Activated naive CD4-positive, alpha-beta T cell treated with anti-CD3 and anti-CD28 coated beads, Interleukin-2, amount 10 ng/mL, durations not matched to agents 7 days and 5 days (primary cell): Measurements from ENCODE around the gene PYM1.
"Not testable (repeated sequence)": the region's sequence is repeated elsewhere in the genome, so short reads cannot be mapped to it uniquely, and the experiment has no call there.

Source experiments
- CTCF ChIA-PET: fragments of 350-600 bp; sonication (Branson Sonifier 250); formaldehyde crosslinking; loops from one replicate; lab custom pipeline; 2021; ENCODE audit warnings: antibody characterized with exemption; lab: Charles Lee
- DNase-seq: peaks from one replicate; pipeline ENCODE4 v3.0.0-alpha.2; 2020
- H3K27ac Mint-ChIP-seq: one replicate; pipeline ENCODE4 v1.8.0; 2021; ENCODE audit warnings: mild to moderate bottlenecking, moderate library complexity, mixed read lengths
- H3K27me3 Mint-ChIP-seq: one replicate; pipeline ENCODE4 v1.8.0; 2021; ENCODE audit warnings: mild to moderate bottlenecking, mixed read lengths
- H3K36me3 Mint-ChIP-seq: one replicate; pipeline ENCODE4 v1.8.0; 2021; ENCODE audit warnings: mixed read lengths
- H3K4me1 Mint-ChIP-seq: one replicate; pipeline ENCODE4 v1.8.0; 2021; ENCODE audit warnings: mixed read lengths
- H3K4me3 Mint-ChIP-seq: one replicate; pipeline ENCODE4 v1.8.0; 2021; ENCODE audit warnings: mild to moderate bottlenecking, moderate library complexity, mixed read lengths
- H3K9me3 Mint-ChIP-seq: one replicate; pipeline ENCODE4 v1.8.0; 2021; ENCODE audit warnings: mixed read lengths

PYM1 gene

GRCh38 chr12:55865327-55865726 lies 62.4 kb downstream of the PYM1 start:
- CTCF ChIA-PET: no interaction called here
- Mint-ChIP-seq H3K4me3 (no peak overlapping the region), H3K9me3 (peaks cover 4% of the 10 kb centered on the region), H3K4me1 (no peaks in the 10 kb centered on the region), H3K27ac (no peak overlapping the region), H3K27me3 (no peaks in the 10 kb centered on the region), H3K36me3 (peaks cover 3% of the 10 kb centered on the region)
- DNase-seq: no peak

- H3K36me3 Mint-ChIP-seq, CTCF ChIA-PET, DNase-seq, H3K4me1 Mint-ChIP-seq, H3K27ac Mint-ChIP-seq, H3K4me3 Mint-ChIP-seq, H3K9me3 Mint-ChIP-seq, H3K27me3 Mint-ChIP-seq: not testable (repeated sequence)
Observed at GRCh38 chr12:55862931-55863330, 64.8 kb downstream of the PYM1 start.

GRCh38 chr12:55862286-55862685 lies 65.4 kb downstream of the PYM1 start:
- Mint-ChIP-seq H3K27me3 (peaks cover 9% of the 10 kb centered on the region), H3K27ac (no peak overlapping the region), H3K36me3 (peaks cover 3% of the 10 kb centered on the region), H3K4me3 (no peak overlapping the region), H3K9me3 (peaks cover 4% of the 10 kb centered on the region), H3K4me1 (no peaks in the 10 kb centered on the region)
- no peak for DNase-seq
- CTCF ChIA-PET: no interaction called here

- CTCF ChIA-PET: no interaction called here
Observed at GRCh38 chr12:55861871-55862270, 65.8 kb downstream of the PYM1 start.

GRCh38 chr12:55861396-55861795 lies 66.3 kb downstream of the PYM1 start:
- no peak for DNase-seq
- peaks cover 14% of the 10 kb centered on the region for H3K27me3 Mint-ChIP-seq
- H3K27ac Mint-ChIP-seq: no peak overlapping the region
- peaks cover 3% of the 10 kb centered on the region for H3K36me3 Mint-ChIP-seq
- CTCF ChIA-PET: no interaction called here
- H3K4me3 Mint-ChIP-seq: no peak overlapping the region
- peaks cover 4% of the 10 kb centered on the region for H3K9me3 Mint-ChIP-seq
- no peaks in the 10 kb centered on the region for H3K4me1 Mint-ChIP-seq

More at GRCh38 chr12:55861871-55862270, 65.8 kb downstream of the PYM1 start:
- Mint-ChIP-seq H3K27ac (no peak overlapping the region), H3K4me3 (no peak overlapping the region), H3K9me3 (peaks cover 4% of the 10 kb centered on the region), H3K36me3 (peaks cover 3% of the 10 kb centered on the region), H3K4me1 (no peaks in the 10 kb centered on the region), H3K27me3 (peaks cover 13% of the 10 kb centered on the region)
- DNase-seq: no peak

GRCh38 chr12:55852740-55853139 lies 75.0 kb downstream of the PYM1 start:
- no peak for DNase-seq
- peaks cover 44% of the 10 kb centered on the region for H3K27me3 Mint-ChIP-seq
- H3K36me3 Mint-ChIP-seq: no peaks in the 10 kb centered on the region
- H3K4me1 Mint-ChIP-seq: no peaks in the 10 kb centered on the region
- CTCF ChIA-PET: no interaction called here
- H3K27ac Mint-ChIP-seq: no peak overlapping the region
- H3K4me3 Mint-ChIP-seq: no peak overlapping the region
- no peaks in the 10 kb centered on the region for H3K9me3 Mint-ChIP-seq
